Ishikawa (cell line): Measurements from ENCODE around the gene SLIT3.

Experiments used
- CEBPB ChIP-seq: IDR thresholded peaks from 2 replicates; pipeline ENCODE4 v1.6.1; 2012
- EP300 ChIP-seq: IDR thresholded peaks from 2 replicates; pipeline ENCODE4 v1.6.1; 2012; ENCODE audit warnings: borderline replicate concordance
- NFIC ChIP-seq: IDR thresholded peaks from 2 replicates; pipeline ENCODE4 v1.6.1; 2012
- RAD21 ChIP-seq: IDR thresholded peaks from 2 replicates; pipeline ENCODE4 v1.6.1; 2012; ENCODE audit warnings: low read depth
- TAF1 ChIP-seq: IDR thresholded peaks from 2 replicates; pipeline ENCODE4 v1.6.1; 2012; ENCODE audit warnings: low read depth, mild to moderate bottlenecking
- TEAD4 ChIP-seq: IDR thresholded peaks from 2 replicates; pipeline ENCODE4 v1.6.1; 2012
- YY1 ChIP-seq: IDR thresholded peaks from 2 replicates; pipeline ENCODE4 v1.6.1; 2012; ENCODE audit warnings: low read depth
- ZBTB7A ChIP-seq: IDR thresholded peaks from 2 replicates; pipeline ENCODE4 v1.6.1; 2012; ENCODE audit warnings: low read depth
- TF ChIP-seq, protein P1 (sequence below): IDR thresholded peaks from 2 replicates; pipeline ENCODE4 v1.6.1; 2012; ENCODE audit warnings: low read depth, mild to moderate bottlenecking
- TF ChIP-seq, protein P2 (sequence below): IDR thresholded peaks from 2 replicates; pipeline ENCODE4 v1.6.1; 2012
- TF ChIP-seq, protein P3 (sequence below): IDR thresholded peaks from 2 replicates; pipeline ENCODE4 v1.6.1; 2012

DNA sequence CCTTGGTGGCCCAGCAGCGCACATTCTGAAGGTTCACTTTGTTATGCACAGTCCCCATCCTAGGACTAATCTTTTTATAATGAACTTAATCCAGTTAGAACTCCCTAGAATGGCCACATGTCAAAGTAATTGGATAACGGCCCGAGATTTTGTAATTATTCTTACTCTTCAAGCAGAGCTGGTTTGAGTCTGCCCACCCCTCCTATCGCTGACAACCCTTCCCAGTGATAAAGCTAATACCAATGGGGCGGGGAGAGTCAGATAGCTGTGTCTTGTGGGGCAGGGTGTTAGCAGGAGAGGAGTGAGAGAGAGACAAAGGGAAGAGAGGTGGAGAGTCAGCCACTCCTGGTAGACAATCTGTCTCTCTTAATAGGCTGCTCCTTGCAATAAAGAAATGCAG, 356.9 kb downstream of the SLIT3 start:
- no peak for TF ChIP-seq YY1
- no peak for TF ChIP-seq ZBTB7A
- TF ChIP-seq EP300: no peak
- TF ChIP-seq RAD21: no peak
- TF ChIP-seq, protein P1, sequence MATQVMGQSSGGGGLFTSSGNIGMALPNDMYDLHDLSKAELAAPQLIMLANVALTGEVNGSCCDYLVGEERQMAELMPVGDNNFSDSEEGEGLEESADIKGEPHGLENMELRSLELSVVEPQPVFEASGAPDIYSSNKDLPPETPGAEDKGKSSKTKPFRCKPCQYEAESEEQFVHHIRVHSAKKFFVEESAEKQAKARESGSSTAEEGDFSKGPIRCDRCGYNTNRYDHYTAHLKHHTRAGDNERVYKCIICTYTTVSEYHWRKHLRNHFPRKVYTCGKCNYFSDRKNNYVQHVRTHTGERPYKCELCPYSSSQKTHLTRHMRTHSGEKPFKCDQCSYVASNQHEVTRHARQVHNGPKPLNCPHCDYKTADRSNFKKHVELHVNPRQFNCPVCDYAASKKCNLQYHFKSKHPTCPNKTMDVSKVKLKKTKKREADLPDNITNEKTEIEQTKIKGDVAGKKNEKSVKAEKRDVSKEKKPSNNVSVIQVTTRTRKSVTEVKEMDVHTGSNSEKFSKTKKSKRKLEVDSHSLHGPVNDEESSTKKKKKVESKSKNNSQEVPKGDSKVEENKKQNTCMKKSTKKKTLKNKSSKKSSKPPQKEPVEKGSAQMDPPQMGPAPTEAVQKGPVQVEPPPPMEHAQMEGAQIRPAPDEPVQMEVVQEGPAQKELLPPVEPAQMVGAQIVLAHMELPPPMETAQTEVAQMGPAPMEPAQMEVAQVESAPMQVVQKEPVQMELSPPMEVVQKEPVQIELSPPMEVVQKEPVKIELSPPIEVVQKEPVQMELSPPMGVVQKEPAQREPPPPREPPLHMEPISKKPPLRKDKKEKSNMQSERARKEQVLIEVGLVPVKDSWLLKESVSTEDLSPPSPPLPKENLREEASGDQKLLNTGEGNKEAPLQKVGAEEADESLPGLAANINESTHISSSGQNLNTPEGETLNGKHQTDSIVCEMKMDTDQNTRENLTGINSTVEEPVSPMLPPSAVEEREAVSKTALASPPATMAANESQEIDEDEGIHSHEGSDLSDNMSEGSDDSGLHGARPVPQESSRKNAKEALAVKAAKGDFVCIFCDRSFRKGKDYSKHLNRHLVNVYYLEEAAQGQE: no peak
- TF ChIP-seq, protein P2, sequence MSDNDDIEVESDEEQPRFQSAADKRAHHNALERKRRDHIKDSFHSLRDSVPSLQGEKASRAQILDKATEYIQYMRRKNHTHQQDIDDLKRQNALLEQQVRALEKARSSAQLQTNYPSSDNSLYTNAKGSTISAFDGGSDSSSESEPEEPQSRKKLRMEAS: no peak
- TF ChIP-seq CEBPB: no peak
- no peak for TF ChIP-seq NFIC
- no peak for TF ChIP-seq TAF1
- TF ChIP-seq, protein P3, sequence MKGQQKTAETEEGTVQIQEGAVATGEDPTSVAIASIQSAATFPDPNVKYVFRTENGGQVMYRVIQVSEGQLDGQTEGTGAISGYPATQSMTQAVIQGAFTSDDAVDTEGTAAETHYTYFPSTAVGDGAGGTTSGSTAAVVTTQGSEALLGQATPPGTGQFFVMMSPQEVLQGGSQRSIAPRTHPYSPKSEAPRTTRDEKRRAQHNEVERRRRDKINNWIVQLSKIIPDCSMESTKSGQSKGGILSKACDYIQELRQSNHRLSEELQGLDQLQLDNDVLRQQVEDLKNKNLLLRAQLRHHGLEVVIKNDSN: no peak
- no peak for TF ChIP-seq TEAD4
